Loucy (cell line): ENCODE measurements around the gene CLSTN3.

ENCODE experiments used
- H2AFZ ChIP-seq: fragments of 200-600 bp; sonication (generic); 2 replicates; pipeline ENCODE4 v1.6.0; 2016; ENCODE audit warnings: antibody characterized with exemption, mild to moderate bottlenecking, low read length, moderate library complexity
- H3F3A ChIP-seq: fragments of 200-600 bp; 2 replicates; pipeline ENCODE4 v1.6.0; 2016; ENCODE audit warnings: antibody characterized with exemption, low read depth, mild to moderate bottlenecking
- H3K27me3 ChIP-seq: fragments of 200-600 bp; sonication (generic); 2 replicates; pipeline ENCODE4 v1.6.1; 2014; ENCODE audit warnings: low read length, mild to moderate bottlenecking; ENCODE audit not compliant: insufficient read depth, poor library complexity, severe bottlenecking
- H3K36me3 ChIP-seq: fragments of 200-600 bp; sonication (generic); 2 replicates; pipeline ENCODE4 v1.6.1; 2016; ENCODE audit warnings: low read length; ENCODE audit not compliant: insufficient read depth
- H3K4me1 ChIP-seq: fragments of 200-600 bp; sonication (generic); 2 replicates; pipeline ENCODE4 v1.5.1; 2014; ENCODE audit warnings: low read length, mild to moderate bottlenecking; ENCODE audit not compliant: insufficient read depth, poor library complexity, severe bottlenecking
- H3K4me2 ChIP-seq: fragments of 200-600 bp; sonication (generic); 2 replicates; pipeline ENCODE4 v1.6.0; 2014; ENCODE audit warnings: antibody characterized with exemption, low read length, low read depth, mild to moderate bottlenecking; ENCODE audit not compliant: poor library complexity, severe bottlenecking
- H3K4me3 ChIP-seq: fragments of 200-600 bp; sonication (generic); 2 replicates; pipeline ENCODE4 v1.5.1; 2014; ENCODE audit warnings: low read length, mild to moderate bottlenecking, mixed read lengths; ENCODE audit not compliant: poor library complexity, severe bottlenecking
- H3K79me2 ChIP-seq: fragments of 200-600 bp; sonication (generic); 2 replicates; pipeline ENCODE4 v1.6.1; 2014; ENCODE audit warnings: low read length; ENCODE audit not compliant: insufficient read depth
- H3K9ac ChIP-seq: fragments of 200-600 bp; sonication (generic); 2 replicates; pipeline ENCODE4 v1.6.0; 2014; ENCODE audit warnings: mild to moderate bottlenecking, low read depth, low read length, moderate library complexity; ENCODE audit not compliant: poor library complexity, severe bottlenecking
- H3K9me2 ChIP-seq: fragments of 200-600 bp; sonication (generic); replicated peaks from 2 replicates; pipeline ENCODE4 v1.6.1; 2016; ENCODE audit warnings: low read depth, low read length, mixed read lengths
- H3K9me3 ChIP-seq: fragments of 200-600 bp; sonication (generic); 2 replicates; pipeline ENCODE4 v1.6.1; 2014; ENCODE audit warnings: mild to moderate bottlenecking, antibody characterized with exemption, low read length, low read depth; ENCODE audit not compliant: insufficient read depth
- H4K20me1 ChIP-seq: fragments of 200-600 bp; sonication (generic); 2 replicates; pipeline ENCODE4 v1.6.0; 2014; ENCODE audit warnings: antibody characterized with exemption, low read length, mild to moderate bottlenecking; ENCODE audit not compliant: insufficient read depth, poor library complexity, severe bottlenecking
- CTCF ChIP-seq: fragments of 200-600 bp; sonication (generic); conservative IDR thresholded peaks from 2 replicates; pipeline ENCODE4 v1.5.1; 2014; ENCODE audit warnings: mild to moderate bottlenecking, antibody characterized with exemption, low read length
- EZH2phosphoT487 ChIP-seq: fragments of 200-600 bp; IDR thresholded peaks from 2 replicates; pipeline ENCODE4 v1.6.1; 2018; ENCODE audit warnings: antibody characterized with exemption, mild to moderate bottlenecking, moderate library complexity, borderline replicate concordance

Gene CLSTN3

GRCh38 chr12:7093486-7093885 is 36.7 kb upstream of the CLSTN3 start:
- no peaks in the 10 kb centered on the region for H3K9me2 ChIP-seq
- no peak overlapping the region for H2AFZ ChIP-seq
- no peaks in the 10 kb centered on the region for H4K20me1 ChIP-seq
- peaks cover 3% of the 10 kb centered on the region for H3K4me1 ChIP-seq
- no peaks in the 10 kb centered on the region for H3K27me3 ChIP-seq
- no peak overlapping the region for H3K4me2 ChIP-seq
- TF ChIP-seq EZH2phosphoT487, result no peak
- no peak for TF ChIP-seq CTCF
- no peaks in the 10 kb centered on the region for H3K9me3 ChIP-seq
- no peak overlapping the region for H3K9ac ChIP-seq
- no peaks in the 10 kb centered on the region for H3K36me3 ChIP-seq
- no peak overlapping the region for H3K4me3 ChIP-seq
- H3F3A ChIP-seq, result no peaks in the 10 kb centered on the region
- no peaks in the 10 kb centered on the region for H3K79me2 ChIP-seq

- Histone ChIP-seq H3K36me3 (no peaks in the 10 kb centered on the region), H3K79me2 (no peaks in the 10 kb centered on the region), H4K20me1 (no peaks in the 10 kb centered on the region), H3K4me3 (no peak overlapping the region), H3F3A (no peaks in the 10 kb centered on the region), H3K4me2 (no peak overlapping the region), H3K9me2 (no peaks in the 10 kb centered on the region), H3K27me3 (no peaks in the 10 kb centered on the region), H3K9me3 (no peaks in the 10 kb centered on the region), H2AFZ (no peak overlapping the region), H3K4me1 (peaks cover 3% of the 10 kb centered on the region), H3K9ac (no peak overlapping the region)
- TF ChIP-seq CTCF, result no peak
- no peak for TF ChIP-seq EZH2phosphoT487
These were observed 36.3 kb upstream of the CLSTN3 start for GRCh38 chr12:7093892-7094291.

- Histone ChIP-seq H3K4me3 (no peak overlapping the region), H3K9me3 (no peaks in the 10 kb centered on the region), H3K79me2 (no peaks in the 10 kb centered on the region), H3K27me3 (no peaks in the 10 kb centered on the region), H3K4me2 (no peak overlapping the region), H4K20me1 (no peaks in the 10 kb centered on the region), H3K9ac (no peak overlapping the region), H3K9me2 (no peaks in the 10 kb centered on the region), H2AFZ (no peak overlapping the region), H3K4me1 (peaks cover 3% of the 10 kb centered on the region), H3K36me3 (no peaks in the 10 kb centered on the region), H3F3A (no peaks in the 10 kb centered on the region)
- no peak for TF ChIP-seq EZH2phosphoT487
- TF ChIP-seq CTCF, result no peak
These were observed 33.9 kb upstream of the CLSTN3 start for GRCh38 chr12:7096006-7096932.
